Right renal pelvis (tissue), 4 donors: ENCODE results near the gene STEEP1. TPM values are rescaled to one million over a fixed set of nuclear protein-coding genes. Genes with fewer than 3 reads are reported as not detected.

Experiments used
- DNase-seq, 4 donors: peaks; one replicate each; pipeline ENCODE4 v3.0.0-alpha.2; 2013; ENCODE audit warnings: low read depth in 4 of 4, low spot score in 3 of 4, missing footprints in 1 of 4
- polyA plus RNA-seq, 4 donors: library from polyadenylated mRNA; unstranded; fragments of 120-200 nt; gene quantifications; one replicate each; pipeline ENCODE4 v1.2.1, GENCODE V29; 2013; ENCODE audit not compliant: insufficient read length in 4 of 4

The STEEP1 gene
- polyA plus RNA-seq, result 10 to 100 TPM; 29.4 to 33.8 (median 30.4) TPM

- DNase-seq, result peak; percentile 78 to 82 (median 82)
Measured at GRCh38 chrX:119565107-119565663, at the start of gene STEEP1. TSS of gene STEEP1 (minus strand) at chrX:119565409. CDS start at chrX:119565355, 54 bp downstream.

GRCh38 chrX:119614776-119615175 lies 49.6 kb upstream of the STEEP1 start:
- no peak for DNase-seq

DNA sequence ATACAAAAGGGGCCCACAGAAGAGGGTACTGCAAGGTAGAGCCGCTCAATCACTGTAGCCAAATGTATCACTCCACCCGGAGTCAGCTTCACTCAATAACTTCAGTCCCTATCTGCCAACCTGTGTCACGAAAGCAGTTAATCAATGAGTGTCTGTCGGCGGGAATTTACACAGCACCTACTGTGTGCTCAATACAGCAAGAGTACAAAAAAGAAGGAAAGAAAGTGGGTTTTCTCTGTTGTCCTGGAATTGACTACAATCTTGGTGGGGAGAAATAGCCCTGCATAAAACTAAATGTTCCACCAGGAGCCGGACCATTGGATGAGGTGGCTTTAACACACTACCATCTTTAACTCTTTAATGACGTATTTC lies 41.8 kb upstream of the STEEP1 start:
- DNase-seq, result no peak

- peak; percentile 79 to 84 (median 82) for DNase-seq
Measured at GRCh38 chrX:119606280-119607017, 41.2 kb upstream of the STEEP1 start, which contains the start of gene NKRF. TSS of gene NKRF (minus strand) at chrX:119606424.

GRCh38 chrX:119605464-119606279 lies 40.5 kb upstream of the STEEP1 start:
- DNase-seq, result no peak

- DNase-seq, result no peak
Measured at GRCh38 chrX:119604766-119605463, 39.7 kb upstream of the STEEP1 start.

DNA sequence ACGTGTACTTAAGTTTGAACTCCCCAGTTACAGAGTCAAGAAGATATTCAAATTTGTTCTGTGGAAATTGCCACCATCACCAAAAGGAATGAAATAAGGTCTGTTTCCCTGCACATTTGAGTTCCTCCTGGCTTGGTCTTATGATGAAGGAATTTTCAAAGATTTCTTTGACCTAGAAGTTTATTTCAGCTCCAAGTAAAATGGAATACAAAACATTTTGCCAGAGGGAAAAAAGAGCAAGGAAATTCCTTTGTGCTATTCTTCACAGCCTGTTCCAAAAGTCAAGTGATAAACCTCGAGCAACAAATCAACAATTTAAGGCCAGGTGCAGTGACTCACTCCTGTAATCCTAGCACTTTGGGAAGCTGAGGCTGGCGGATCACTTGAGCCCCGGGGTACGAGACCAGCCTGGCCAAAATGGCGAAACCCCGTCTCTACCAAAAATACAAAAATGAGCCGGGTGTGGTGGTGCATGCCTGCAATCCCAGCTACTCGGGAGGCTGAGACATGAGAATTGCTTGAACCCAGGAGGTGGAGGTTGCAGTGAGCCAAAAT lies 37.6 kb upstream of the STEEP1 start:
- no peak for DNase-seq

DNA sequence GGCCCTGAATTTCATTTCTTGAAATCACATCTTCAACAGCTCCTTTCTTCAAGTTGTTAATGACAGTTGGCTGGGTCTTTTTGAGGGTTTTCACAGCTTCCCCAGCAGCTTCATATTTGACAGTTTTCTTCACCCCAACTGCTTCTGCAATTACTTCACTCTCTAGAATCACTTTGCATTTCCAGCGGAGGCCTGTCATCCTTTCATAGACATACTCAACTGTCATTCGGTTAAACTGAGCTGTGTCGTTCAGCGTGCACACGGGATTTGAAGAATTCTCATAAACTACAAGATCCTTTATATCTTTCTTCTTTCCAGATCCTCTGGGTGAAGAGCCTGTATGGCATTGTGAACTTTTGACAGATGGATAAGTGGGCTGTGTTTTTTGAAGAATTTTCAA lies 24.6 kb upstream of the STEEP1 start:
- no peak for DNase-seq

DNA sequence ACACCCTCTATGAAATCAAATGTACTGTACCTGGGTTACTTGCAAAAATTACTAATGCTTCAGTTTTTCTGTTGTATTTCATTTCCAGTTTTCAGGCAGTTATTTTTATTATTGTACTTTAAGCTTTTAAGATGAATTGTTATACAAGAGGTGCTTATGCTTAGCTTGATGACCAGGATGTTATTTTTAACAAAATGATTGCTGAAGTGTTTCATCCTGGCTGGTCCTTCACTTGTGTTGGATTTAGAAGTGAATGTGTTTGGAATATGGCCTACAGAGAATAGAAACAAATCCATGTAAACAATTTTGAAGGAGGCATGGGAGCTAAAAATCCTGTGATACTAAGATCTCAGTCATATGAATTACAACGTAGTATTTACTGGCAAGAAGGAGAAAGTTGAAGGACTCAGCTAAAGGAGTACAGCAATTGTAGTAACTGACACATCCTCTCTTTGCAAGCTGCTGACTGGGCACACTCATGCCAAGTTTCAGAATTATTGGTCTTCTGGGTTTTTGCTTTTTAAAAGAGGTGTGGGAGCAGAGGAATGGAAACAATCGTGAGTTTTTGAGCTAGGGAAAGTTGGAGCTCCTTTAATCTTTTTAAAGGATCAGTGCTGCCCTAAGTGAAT lies 18.3 kb upstream of the STEEP1 start:
- DNase-seq, result no peak

DNA sequence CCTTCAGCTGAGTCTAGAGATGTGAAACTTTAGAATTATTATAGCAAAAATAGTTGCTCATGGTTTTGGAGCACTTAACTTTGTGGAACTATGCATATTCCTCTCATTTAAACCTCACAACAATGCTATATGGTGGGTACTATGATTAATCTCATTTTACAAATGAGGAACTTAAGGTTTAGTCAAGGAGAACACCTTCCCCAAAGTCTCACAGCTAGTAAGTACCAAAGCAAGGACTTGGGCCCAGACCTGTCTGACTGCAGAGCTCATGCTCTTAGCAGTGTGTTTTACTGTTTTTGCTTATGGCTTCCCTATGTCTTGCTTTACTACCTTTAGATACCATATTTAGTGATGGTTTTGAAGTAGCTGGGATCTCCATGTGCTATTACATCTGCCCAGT lies 14.2 kb upstream of the STEEP1 start:
- no peak for DNase-seq

- DNase-seq, result peak; percentile 68 to 83 (median 78)
Measured at GRCh38 chrX:119574394-119575266, 9.4 kb upstream of the STEEP1 start, which contains the start of gene UBE2A. TSS of gene UBE2A (plus strand) at chrX:119574563. CDS start at chrX:119574712, 149 bp downstream.

GRCh38 chrX:119573840-119574393 lies 8.7 kb upstream of the STEEP1 start:
- DNase-seq, result no peak

DNA sequence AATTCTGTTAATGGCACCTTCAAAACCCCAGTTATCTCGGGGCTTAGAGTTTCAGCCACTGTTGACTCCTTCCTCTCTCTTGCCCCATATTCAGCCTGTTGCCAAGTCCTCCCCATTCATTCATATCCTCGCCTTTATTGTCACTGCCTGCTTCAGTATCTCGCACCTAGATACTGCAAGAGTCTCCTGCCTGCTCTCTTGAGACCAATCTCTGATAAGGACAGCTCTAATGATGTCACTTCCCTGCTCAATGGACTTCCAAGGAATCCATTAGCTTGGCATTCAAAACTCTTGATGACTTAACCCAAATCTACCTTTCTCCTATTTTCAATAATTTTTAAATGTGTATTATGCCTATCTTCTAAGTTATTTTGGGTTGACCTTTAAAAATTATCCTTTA lies 8.0 kb upstream of the STEEP1 start:
- DNase-seq, result no peak

- no peak for DNase-seq
Measured at GRCh38 chrX:119570351-119570835, 5.2 kb upstream of the STEEP1 start.

DNA sequence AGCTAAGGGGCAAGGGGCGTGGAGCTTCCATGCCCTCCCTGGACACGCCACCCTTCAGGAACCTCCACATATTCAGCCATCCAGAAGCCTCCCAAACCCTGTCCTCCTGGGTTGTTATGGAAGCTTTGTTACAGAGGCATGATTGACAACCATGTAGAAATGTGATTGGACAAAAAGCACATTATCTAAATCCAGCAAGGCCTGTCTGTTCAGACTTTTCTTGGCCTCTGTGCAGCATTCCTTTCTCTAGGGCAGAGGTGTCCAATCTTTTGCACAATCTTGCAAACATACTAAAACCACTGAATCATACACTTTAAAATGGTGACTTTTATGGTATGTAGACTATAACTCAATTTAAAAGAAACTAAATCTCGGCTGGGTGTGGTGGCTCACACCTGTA lies 12.7 kb downstream of the STEEP1 start:
- DNase-seq, result no peak

DNA sequence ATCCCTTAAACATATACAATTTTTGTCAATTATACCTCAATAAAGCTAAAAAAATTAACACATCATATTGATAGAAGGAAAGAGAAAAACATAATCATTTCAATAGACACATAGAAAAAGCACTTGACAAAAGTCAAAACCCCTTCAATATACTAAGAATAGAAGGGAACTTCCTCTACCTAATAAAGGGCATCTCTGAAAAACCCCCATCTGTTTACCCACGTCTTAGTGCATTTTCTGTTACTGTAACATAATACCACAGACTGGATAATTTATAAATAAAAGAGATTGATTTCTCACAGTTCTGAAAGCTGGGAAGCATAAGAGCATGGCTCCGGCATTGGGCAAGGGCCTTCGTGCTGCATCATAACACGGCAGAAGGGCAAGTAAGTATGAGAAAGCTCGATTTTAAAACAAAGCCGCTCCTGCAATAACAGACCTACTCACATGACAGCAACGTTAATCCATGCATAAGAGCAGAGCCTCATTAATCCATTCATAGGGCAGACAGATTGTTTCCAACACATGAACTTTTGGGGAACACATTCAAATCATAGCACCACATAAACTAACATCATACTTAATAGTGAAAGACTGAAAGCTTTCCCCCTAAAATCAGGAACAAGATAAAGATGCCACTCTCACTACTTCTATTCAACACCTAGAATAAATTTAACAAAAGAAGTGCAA lies 15.7 kb downstream of the STEEP1 start:
- no peak for DNase-seq

DNA sequence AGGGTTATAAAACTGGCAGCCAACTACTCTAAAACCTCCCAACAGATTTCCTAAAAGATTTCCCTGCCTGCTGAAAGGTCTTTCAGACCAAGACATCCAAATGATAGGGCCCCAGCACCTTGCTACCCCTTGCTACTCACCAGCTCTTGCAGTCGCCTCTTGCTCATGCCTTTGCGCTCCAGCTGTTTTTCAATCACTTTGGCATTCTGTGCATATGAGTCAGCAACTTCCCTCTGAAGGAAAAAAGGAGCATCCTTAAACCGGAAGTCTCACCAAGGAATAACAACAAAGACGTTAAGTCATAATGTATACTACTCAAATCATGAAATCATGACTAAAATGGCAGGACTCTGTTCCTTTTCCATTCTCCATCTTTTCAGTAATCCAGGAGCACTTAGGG lies 24.0 kb downstream of the STEEP1 start:
- DNase-seq, result no peak

DNA sequence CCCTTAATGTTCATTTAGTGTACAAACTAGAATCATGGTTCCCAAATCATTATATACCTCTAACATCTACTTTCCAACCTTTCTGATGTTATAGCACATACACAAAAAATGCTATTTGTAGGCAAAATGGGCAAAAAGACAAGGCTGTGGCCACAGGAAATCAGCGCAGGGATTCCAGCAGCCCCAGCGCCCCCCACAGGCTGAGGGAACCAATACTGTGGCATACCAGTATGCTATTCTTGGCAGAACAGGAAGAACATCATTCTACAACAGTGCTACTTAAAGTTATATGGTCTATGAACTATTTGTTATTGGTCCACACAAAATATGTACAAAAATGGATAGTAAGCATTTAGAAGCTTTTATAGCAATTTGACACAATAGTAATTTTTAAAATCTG lies 25.3 kb downstream of the STEEP1 start:
- DNase-seq, result no peak
